Caki2 (cell line): ENCODE results near the gene DLGAP3. TPM values are rescaled to one million over a fixed set of nuclear protein-coding genes. Genes with fewer than 3 reads are reported as not detected.
A peak's percentile ranks its signal among the peaks of the same experiment; 100 is the strongest.

Experiments used
- DNase-seq: peaks from one replicate; pipeline ENCODE4 v3.0.0-alpha.2; 2015; ENCODE audit warnings: low read depth
- in situ Hi-C: cut with HindIII; loops from 2 replicates; pipeline ENCODE4 v1.10.0; 2016; ENCODE audit warnings: low sequenced_read_pairs, low pct_unique_long_range_greater_than_20kb, mixed read lengths
- total RNA-seq: library from RNA; depleted of rRNA; stranded (reverse); fragments of >200 nt; shearing (Covaris generic); gene quantifications from 2 replicates; pipeline ENCODE4 v1.2.3, GENCODE V29; 2014; ENCODE audit warnings: low replicate concordance

Gene DLGAP3
- total RNA-seq, 1 experiment from 2014 or later, result 0.34 TPM

- in situ Hi-C loops, result no loop called here
- DNase-seq, result no peak
Observed at GRCh38 chr1:34930702-34931071, 1.2 kb upstream of the DLGAP3 start.

DNA sequence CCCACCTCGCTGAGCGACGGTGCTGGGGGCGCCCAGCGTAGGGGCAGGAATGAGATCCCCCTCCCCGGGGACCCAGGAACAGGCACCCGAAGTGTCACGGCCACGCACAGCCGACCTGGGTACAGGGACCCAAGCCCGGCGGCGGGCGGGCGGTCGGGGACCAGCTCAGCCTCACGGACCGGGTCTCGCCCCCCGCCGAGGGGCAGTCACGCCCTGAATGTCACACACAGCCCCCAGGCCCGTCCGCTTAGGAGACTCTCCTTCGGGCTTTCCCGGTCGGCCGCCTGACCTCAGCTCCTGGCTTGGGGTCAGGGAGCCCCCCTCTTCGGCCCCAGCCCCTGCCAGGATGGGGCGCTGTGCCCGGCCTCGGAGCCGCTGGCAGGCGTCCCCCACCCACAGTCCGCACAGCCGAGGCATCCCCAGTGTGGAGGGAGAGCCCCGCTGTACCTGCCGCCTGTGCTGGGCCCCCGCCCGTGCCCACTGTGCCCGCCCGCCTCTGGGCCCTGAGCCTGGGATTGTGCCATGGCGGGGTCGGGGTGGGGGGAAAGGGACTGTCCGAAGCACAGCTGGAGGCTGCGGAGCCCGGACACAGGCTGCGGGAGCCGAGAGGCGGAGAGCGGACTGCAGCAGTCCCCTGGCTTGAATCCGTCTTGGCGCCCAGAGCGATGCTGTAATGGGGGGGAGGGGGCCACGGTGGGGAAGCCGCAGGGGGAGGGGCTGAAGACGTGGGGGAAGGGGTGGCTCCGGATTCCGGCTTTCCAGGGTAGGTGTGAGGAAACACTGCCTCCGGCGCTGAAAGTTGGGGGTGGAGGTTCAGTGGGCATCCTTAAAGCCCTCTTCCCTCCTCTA, 627 bp upstream of the DLGAP3 start:
- DNase-seq, result no peak
- in situ Hi-C loops, result no loop called here

DNA sequence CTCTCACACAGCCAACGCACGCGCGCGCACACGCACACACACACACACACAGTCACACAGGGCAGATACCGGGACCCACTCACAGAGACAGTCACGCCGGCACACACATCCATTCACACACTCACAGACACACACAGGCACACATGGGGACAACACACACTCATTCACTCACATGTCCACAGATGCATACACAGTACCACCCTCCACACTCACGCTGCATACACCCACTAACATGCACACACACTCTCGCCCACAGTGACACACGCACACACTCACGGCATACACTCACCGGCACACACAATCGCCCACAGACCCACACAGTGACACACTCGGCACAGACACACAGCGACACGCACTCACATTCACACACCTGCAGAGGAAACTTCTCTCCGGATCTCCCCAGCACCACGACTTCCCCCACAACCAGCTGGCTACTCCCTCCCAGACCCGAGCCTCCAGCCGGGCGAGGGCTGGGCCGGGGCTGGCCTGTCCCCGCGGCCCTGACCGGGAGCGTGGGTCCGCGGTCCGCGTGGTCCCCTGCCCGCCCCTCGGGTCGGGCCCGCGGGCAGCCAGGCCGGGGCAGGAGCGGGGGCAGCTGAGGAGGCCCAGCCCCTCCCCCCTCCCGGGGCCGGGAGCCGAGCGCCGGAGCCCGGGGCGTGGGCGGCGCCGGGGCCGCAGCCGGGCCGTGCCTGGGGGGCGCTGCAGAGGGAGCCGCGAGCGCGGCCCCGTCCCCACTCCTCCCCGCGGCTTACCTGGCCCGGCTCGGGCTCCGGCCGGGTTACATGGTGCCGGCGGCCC, 552 bp downstream of the DLGAP3 start:
- in situ Hi-C loops, result no loop called here
- no peak for DNase-seq

DNA sequence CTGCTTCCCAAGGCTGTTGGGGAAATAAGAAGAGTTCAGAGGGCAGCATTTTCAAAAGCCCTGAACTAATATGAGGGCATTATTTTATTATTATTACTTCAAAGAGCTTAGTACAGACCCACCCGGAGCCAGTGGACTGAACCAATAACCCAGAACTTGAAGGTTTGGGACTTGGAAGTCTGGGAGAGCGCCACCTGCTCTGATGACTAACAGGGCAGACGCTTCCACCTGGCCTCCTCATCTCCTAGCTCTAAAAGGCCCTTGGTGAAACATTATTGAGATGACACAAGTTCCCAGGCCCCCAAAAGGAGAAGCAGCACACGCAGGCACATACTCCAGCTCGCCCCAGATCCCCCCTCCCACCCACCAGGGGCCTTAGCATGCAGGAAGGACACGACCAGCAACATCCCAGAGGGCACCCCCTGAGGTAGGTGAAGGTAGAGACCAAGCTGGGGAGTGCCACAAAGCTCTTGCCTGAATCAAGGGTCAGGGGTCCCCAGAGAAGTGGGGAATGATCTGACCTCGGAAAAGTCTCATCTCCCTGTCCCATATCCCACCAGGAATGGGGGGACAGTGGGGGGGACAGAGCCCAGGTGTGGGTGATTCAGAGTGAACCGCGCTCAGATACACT, 1.3 kb downstream of the DLGAP3 start:
- no peak for DNase-seq
- in situ Hi-C loops, result no loop called here

GRCh38 chr1:34927316-34927715, 2.1 kb downstream of the DLGAP3 start:
- DNase-seq, result no peak
- in situ Hi-C loops, result no loop called here

DNA sequence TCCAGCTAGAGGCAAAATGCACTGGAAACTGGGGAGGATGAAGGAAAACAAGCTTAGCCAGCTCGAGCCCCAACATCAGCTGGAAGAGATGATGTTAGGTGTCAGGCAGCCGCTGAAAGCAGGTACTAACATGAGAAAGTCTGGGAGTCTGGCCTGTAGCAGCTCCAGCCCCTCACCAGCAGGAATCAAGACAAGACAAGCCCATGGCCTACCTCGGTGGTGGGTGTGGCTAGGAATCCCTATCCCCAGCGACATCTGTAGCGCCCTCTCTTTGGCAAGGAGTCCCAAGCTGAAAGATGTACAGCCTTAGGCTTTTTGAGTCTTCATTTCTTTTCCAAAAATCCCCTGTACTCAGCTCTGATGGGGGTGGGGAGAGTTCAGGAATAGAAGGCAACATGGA, 2.6 kb downstream of the DLGAP3 start:
- in situ Hi-C loops, result no loop called here
- no peak for DNase-seq

GRCh38 chr1:34926156-34926555, 3.3 kb downstream of the DLGAP3 start:
- no peak for DNase-seq
- in situ Hi-C loops, result no loop called here

DNA sequence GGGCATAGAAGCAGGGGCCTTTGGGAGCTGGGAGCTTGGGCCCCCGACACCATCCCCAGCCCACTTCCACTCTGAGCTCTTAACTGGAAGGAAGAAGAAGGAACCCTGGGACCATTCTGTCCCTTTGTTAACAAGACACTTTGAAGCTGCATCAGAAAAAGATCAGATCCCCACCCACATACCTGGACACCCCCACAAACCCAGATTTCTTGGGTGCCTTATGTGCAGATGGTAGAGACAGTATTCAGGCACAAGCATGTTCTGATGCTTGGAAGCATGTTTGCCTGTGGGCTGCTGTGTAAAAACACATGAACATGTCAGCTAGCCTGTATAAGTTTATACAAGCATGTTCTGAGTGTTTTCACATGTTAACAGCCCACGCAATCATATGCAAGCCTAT, 3.7 kb downstream of the DLGAP3 start:
- DNase-seq, result no peak
- in situ Hi-C loops, result no loop called here

- DNase-seq, result peak; percentile 38
Observed at GRCh38 chr1:34924759-34925555, 4.5 kb downstream of the DLGAP3 start.

GRCh38 chr1:34923490-34923889, 6.0 kb downstream of the DLGAP3 start:
- no peak for DNase-seq
- in situ Hi-C loops, result no loop called here

More at GRCh38 chr1:34924759-34925555, 4.5 kb downstream of the DLGAP3 start:
- in situ Hi-C loops, result no loop called here

- DNase-seq, result no peak
- in situ Hi-C loops, result no loop called here
Observed at GRCh38 chr1:34918977-34919561, 10.4 kb downstream of the DLGAP3 start.

DNA sequence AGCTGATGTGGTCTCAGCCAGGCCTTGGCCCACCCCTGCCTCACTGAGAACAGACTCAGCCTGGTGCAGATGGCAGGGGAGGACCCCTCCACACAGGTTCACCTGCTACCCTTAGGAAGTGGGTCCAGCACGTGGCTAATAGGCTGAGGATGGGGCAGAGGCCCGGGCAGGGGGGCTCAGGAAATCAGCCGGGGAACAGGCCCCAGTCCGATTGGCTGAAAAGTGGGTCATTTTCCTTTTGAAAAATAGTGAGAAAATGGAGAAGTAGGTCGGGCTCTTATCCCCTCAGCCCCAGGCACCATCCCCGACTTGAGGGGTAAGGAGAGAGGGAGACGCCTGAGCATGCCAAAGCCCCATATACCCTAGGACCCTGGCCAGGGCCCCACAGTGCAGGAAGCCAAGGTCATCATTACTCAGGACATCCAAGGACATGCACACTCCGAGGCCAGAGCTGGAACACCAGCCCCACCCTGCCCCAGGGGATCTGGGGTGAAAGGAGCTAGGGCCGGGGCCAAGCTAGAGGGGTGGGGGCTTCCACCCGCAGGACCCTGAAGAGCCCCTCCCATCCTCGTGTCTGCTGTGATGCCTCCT, 11.0 kb downstream of the DLGAP3 start:
- DNase-seq, result no peak
- in situ Hi-C loops, result no loop called here

DNA sequence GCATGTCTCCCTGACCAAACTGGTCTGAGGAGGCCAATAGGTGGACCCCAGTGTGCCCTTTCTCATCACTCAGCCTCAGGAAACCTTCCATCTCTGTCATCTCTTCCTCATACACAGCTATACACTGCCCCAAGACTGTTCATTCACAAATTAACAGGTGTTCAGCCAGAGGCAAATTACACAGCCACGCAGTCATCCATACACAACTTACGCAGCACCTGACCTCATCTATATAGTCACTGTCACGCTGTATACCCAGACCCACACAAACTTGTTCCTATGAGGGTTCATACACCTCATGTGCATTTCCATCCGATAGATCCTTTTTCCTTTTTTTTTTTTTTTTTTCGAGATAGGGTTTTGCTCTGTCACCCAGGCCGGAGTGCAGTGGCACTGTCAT, 12.4 kb downstream of the DLGAP3 start:
- in situ Hi-C loops, result no loop called here
- DNase-seq, result no peak

GRCh38 chr1:34916104-34916503, 13.3 kb downstream of the DLGAP3 start:
- in situ Hi-C loops, result no loop called here
- DNase-seq, result no peak

- no peak for DNase-seq
- in situ Hi-C loops, result no loop called here
Observed at GRCh38 chr1:34915521-34915920, 13.9 kb downstream of the DLGAP3 start.

DNA sequence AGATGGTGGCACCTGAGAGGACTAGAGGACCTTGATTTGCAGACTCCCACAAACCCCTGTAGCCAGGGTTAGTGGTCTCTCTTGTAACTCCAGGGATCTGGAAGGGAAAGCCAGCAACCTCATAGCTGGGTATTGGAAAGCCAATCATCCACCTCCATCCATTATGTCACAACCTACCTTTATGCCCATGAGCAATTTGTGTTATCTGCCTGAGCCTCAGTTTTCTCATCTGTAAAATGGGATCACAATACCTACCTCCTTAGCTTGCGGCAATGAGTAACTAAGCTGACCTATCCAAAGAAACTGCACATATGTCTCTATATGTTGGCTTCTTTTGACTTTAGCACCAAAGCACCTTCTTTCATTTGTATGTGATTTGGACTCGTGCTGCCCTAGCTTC, 14.5 kb downstream of the DLGAP3 start:
- in situ Hi-C loops, result no loop called here
- DNase-seq, result no peak

- no peak for DNase-seq
- in situ Hi-C loops, result no loop called here
Observed at GRCh38 chr1:34911465-34911864, 18.0 kb downstream of the DLGAP3 start.

GRCh38 chr1:34910425-34910824, 19.0 kb downstream of the DLGAP3 start:
- in situ Hi-C loops, result no loop called here
- DNase-seq, result no peak
